SJCRH30 (cell line): ENCODE data around the gene CREB5. TPM values are rescaled to one million over a fixed set of nuclear protein-coding genes. Genes with fewer than 3 reads are reported as not detected.

Experiments
- DNase-seq, 2 experiments: peaks; one replicate each; pipeline ENCODE4 v3.0.0-alpha.2; 2015 to 2020
- H3K27ac ChIP-seq: fragments of 250-450 bp; sonication (Bioruptor Pico); 2 replicates; pipeline ENCODE4 v1.5.1; 2020; ENCODE audit warnings: mild to moderate bottlenecking, moderate library complexity
- H3K27me3 ChIP-seq: fragments of 250-450 bp; sonication (Bioruptor Pico); 2 replicates; pipeline ENCODE4 v1.5.1; 2020; ENCODE audit warnings: mild to moderate bottlenecking, moderate library complexity
- H3K36me3 ChIP-seq: fragments of 250-450 bp; sonication (Bioruptor Pico); 2 replicates; pipeline ENCODE4 v1.5.1; 2020; ENCODE audit warnings: mild to moderate bottlenecking, moderate library complexity
- H3K4me1 ChIP-seq: fragments of 250-450 bp; sonication (Bioruptor Pico); 2 replicates; pipeline ENCODE4 v1.5.1; 2020; ENCODE audit warnings: mild to moderate bottlenecking, moderate library complexity
- H3K4me3 ChIP-seq: fragments of 250-450 bp; sonication (Bioruptor Pico); 2 replicates; pipeline ENCODE4 v1.5.1; 2020; ENCODE audit warnings: mild to moderate bottlenecking, moderate library complexity
- H3K9me3 ChIP-seq: fragments of 250-450 bp; sonication (Bioruptor Pico); replicated peaks from 2 replicates; pipeline ENCODE4 v1.5.1; 2020; ENCODE audit warnings: mild to moderate bottlenecking, moderate library complexity
- total RNA-seq: library from RNA; depleted of rRNA; stranded (reverse); fragments of >200 nt; shearing (Covaris generic); gene quantifications from 2 replicates; pipeline ENCODE4 v1.2.3, GENCODE V29; 2014

CREB5 gene
- total RNA-seq, 1 experiment from 2014 or later = 20.8 TPM

GRCh38 chr7:28488061-28488791 lies 75.9 kb downstream of the CREB5 start:
- Histone ChIP-seq H3K4me1 (peaks cover 4% of the 10 kb centered on the region), H3K36me3 (no peaks in the 10 kb centered on the region), H3K27ac (no peak overlapping the region), H3K4me3 (no peak overlapping the region), H3K27me3 (no peaks in the 10 kb centered on the region), H3K9me3 (no peaks in the 10 kb centered on the region)
- no peak for DNase-seq

- no peaks in the 10 kb centered on the region for H3K9me3 ChIP-seq
- H3K4me3 ChIP-seq = no peak overlapping the region
- no peak overlapping the region for H3K27ac ChIP-seq
- H3K4me1 ChIP-seq = peaks cover 6% of the 10 kb centered on the region; the same call in 1 of the 2 replicates
- DNase-seq = peak in 1 of 2 experiments; percentile 18
- no peaks in the 10 kb centered on the region for H3K27me3 ChIP-seq
- H3K36me3 ChIP-seq = no peaks in the 10 kb centered on the region
These were observed 78.5 kb downstream of the CREB5 start for GRCh38 chr7:28490831-28491230.

GRCh38 chr7:28493477-28493876 lies 81.2 kb downstream of the CREB5 start:
- Histone ChIP-seq H3K4me1 (peaks cover 17% of the 10 kb centered on the region), H3K4me3 (no peak overlapping the region), H3K36me3 (no peaks in the 10 kb centered on the region), H3K27ac (no peak overlapping the region), H3K27me3 (no peaks in the 10 kb centered on the region), H3K9me3 (no peaks in the 10 kb centered on the region)
- DNase-seq = no peak

GRCh38 chr7:28497009-28497408 lies 84.7 kb downstream of the CREB5 start:
- Histone ChIP-seq H3K27me3 (no peaks in the 10 kb centered on the region), H3K9me3 (no peaks in the 10 kb centered on the region), H3K36me3 (no peaks in the 10 kb centered on the region), H3K4me3 (no peak overlapping the region), H3K4me1 (peaks cover 17% of the 10 kb centered on the region), H3K27ac (no peak overlapping the region)
- DNase-seq = peak; percentile 72 to 90

- Histone ChIP-seq H3K36me3 (no peaks in the 10 kb centered on the region), H3K9me3 (no peaks in the 10 kb centered on the region), H3K4me1 (peaks cover 12% of the 10 kb centered on the region), H3K4me3 (no peak overlapping the region), H3K27me3 (no peaks in the 10 kb centered on the region), H3K27ac (no peak overlapping the region)
- DNase-seq = no peak
These were observed 86.3 kb downstream of the CREB5 start for GRCh38 chr7:28498636-28499035.

GRCh38 chr7:28500138-28500537 lies 87.8 kb downstream of the CREB5 start:
- Histone ChIP-seq H3K4me3 (no peak overlapping the region), H3K27ac (no peak overlapping the region), H3K27me3 (no peaks in the 10 kb centered on the region), H3K9me3 (no peaks in the 10 kb centered on the region), H3K36me3 (no peaks in the 10 kb centered on the region), H3K4me1 (peaks cover 11% of the 10 kb centered on the region)
- no peak for DNase-seq

- Histone ChIP-seq H3K27me3 (no peaks in the 10 kb centered on the region), H3K9me3 (no peaks in the 10 kb centered on the region), H3K27ac (no peak overlapping the region), H3K36me3 (no peaks in the 10 kb centered on the region), H3K4me3 (no peak overlapping the region), H3K4me1 (peaks cover 4% of the 10 kb centered on the region)
- DNase-seq = no peak
These were observed 90.1 kb downstream of the CREB5 start for GRCh38 chr7:28502408-28502807.

- no peaks in the 10 kb centered on the region for H3K9me3 ChIP-seq
- no peaks in the 10 kb centered on the region for H3K27me3 ChIP-seq
- H3K4me3 ChIP-seq = no peak overlapping the region
- no peak for DNase-seq
- H3K36me3 ChIP-seq = no peaks in the 10 kb centered on the region
- no peaks in the 10 kb centered on the region for H3K4me1 ChIP-seq
- no peak overlapping the region for H3K27ac ChIP-seq
These were observed 91.1 kb downstream of the CREB5 start for GRCh38 chr7:28503396-28503795.

GRCh38 chr7:28505014-28505413 lies 92.7 kb downstream of the CREB5 start:
- Histone ChIP-seq H3K27me3 (no peaks in the 10 kb centered on the region), H3K36me3 (no peaks in the 10 kb centered on the region), H3K4me1 (peaks cover 11% of the 10 kb centered on the region), H3K27ac (no peak overlapping the region), H3K4me3 (no peak overlapping the region), H3K9me3 (no peaks in the 10 kb centered on the region)
- DNase-seq = no peak

- Histone ChIP-seq H3K4me3 (no peak overlapping the region), H3K27me3 (no peaks in the 10 kb centered on the region), H3K36me3 (no peaks in the 10 kb centered on the region), H3K4me1 (peaks cover 14% of the 10 kb centered on the region), H3K9me3 (no peaks in the 10 kb centered on the region), H3K27ac (no peak overlapping the region)
- DNase-seq = peak in 1 of 2 experiments; percentile 34
These were observed 93.5 kb downstream of the CREB5 start for GRCh38 chr7:28505867-28506266.

- Histone ChIP-seq H3K27me3 (no peaks in the 10 kb centered on the region), H3K4me1 (peaks cover 17% of the 10 kb centered on the region), H3K36me3 (no peaks in the 10 kb centered on the region), H3K4me3 (no peak overlapping the region), H3K9me3 (no peaks in the 10 kb centered on the region), H3K27ac (no peak overlapping the region)
- no peak for DNase-seq
These were observed 95.4 kb downstream of the CREB5 start for GRCh38 chr7:28507525-28508282.

- H3K36me3 ChIP-seq = no peaks in the 10 kb centered on the region
- no peak for DNase-seq
- no peak overlapping the region for H3K27ac ChIP-seq
These were observed 97.1 kb downstream of the CREB5 start for GRCh38 chr7:28509251-28510025.

GRCh38 chr7:28510026-28510369 lies 97.7 kb downstream of the CREB5 start:
- no peaks in the 10 kb centered on the region for H3K36me3 ChIP-seq
- H3K4me3 ChIP-seq = no peak overlapping the region
- peaks cover 29% of the 10 kb centered on the region for H3K4me1 ChIP-seq
- no peak overlapping the region for H3K27ac ChIP-seq
- no peaks in the 10 kb centered on the region; the same call in 1 of the 2 replicates for H3K9me3 ChIP-seq
- no peaks in the 10 kb centered on the region for H3K27me3 ChIP-seq
- peak; percentile 42 to 72 for DNase-seq

More at GRCh38 chr7:28509251-28510025, 97.1 kb downstream of the CREB5 start:
- Histone ChIP-seq H3K9me3 (no peaks in the 10 kb centered on the region; the same call in 1 of the 2 replicates), H3K27me3 (no peaks in the 10 kb centered on the region), H3K4me1 (peaks cover 29% of the 10 kb centered on the region), H3K4me3 (no peak overlapping the region)

- peak in 1 of 2 experiments; percentile 49 for DNase-seq
- H3K4me1 ChIP-seq = peaks cover 31% of the 10 kb centered on the region
- H3K36me3 ChIP-seq = no peaks in the 10 kb centered on the region
- no peak overlapping the region for H3K27ac ChIP-seq
- no peaks in the 10 kb centered on the region for H3K27me3 ChIP-seq
- H3K9me3 ChIP-seq = no peaks in the 10 kb centered on the region; the same call in 1 of the 2 replicates
- no peak overlapping the region for H3K4me3 ChIP-seq
These were observed 100.5 kb downstream of the CREB5 start for GRCh38 chr7:28512668-28513440.
